Stimulated activated CD4-positive, alpha-beta T cell treated with anti-CD3 and anti-CD28 coated beads, Interleukin-15, amount 100 ng/mL, for 48 hours (primary cell): ENCODE measurements around the gene EIF3I.

Experiments used
- DNase-seq, 2 donors: peaks; one replicate each; pipeline ENCODE4 v3.0.0-alpha.2; 2020; ENCODE audit warnings: low read depth in 2 of 2

EIF3I gene

DNA sequence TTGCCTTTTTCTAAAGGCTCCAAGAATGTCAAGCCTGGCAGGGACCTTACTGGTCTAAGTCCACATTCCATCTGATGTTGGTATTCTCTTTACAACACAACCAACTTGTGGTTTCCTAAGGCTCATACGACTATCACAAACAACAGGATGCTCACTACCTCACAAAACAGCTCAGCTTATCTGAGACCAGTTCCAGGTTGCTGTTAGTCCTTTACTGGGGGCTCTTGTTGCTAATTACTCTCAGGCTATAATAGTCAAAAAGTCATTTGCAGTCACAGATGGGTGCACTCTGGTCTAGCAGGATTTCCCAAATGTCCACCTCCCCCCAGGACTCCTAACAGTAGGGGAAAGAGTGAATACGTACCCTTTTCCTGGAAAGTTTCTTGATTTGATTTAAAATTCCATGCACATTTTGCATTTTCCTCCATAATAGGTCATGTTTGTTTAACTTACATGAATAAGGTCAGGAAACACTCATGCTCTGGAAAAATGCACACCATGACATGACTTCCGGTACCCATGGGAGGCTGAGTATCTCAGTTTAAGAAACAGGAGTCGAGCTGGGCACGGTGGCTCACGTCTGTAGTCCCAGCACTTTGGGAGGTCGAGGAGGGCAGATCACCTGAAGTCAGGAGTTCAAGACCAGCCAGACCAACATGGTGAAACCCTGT, 44.8 kb downstream of the EIF3I start:
- no peak for DNase-seq

DNA sequence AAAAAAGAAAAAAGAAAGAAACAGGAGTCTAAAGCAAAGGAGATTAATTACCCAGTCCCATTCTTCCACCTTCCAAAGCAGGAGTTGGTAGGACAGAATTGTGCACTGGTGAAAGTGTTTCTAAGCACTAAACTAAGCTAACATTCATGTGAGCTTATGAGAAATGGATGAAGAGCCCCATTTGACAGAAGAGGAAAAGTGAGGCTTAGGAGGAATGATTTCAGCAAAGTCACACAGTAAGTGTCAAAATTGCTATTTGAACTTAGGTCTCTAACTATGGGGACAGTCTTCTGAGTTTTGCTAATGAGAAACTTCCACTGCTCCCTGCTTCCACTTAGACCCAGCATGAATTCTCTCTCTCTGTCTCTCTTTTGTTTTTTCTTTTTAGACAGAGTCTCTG, 47.5 kb downstream of the EIF3I start:
- DNase-seq: no peak

DNA sequence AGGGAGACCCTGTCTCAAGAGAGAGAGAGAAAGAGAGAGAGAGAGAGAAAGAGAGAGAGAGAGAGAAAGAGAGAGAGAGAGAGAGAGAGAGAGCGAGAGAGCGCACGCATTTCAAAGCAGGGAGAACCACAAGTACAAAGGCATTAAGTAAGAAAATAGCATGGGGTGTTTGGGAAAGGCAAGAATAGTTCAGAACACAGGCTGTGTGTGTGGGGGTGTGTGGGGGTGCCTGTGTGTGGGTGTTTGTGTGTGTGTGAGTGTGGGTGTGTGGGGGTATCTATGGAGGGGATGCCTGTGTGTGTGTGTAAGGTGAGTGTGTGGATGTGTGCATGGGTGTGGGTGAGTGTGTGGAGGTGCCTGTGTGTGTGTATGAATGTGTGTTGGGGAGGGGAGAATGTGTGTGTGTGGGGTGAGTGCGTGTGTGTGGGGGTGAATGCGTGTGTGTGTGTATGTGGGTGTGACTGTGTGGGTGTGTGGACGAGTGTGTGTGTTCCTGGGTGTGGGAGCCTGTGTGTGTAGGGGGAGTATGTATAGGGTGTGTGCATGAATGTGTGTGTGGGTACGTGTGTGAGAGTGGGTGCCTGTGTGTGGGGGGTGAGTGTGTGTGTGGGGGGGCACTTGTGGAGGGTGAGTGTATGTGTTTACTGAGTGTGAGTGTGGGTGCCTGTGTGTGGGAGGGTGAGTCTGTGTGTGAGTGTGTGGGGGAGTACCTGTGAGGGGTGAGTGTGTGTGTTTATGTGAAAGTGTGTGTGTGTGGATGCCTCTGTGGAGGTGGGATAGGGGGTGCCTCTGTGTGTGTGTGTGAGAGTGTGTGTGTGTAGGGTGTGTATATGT, 50.6 kb downstream of the EIF3I start:
- no peak for DNase-seq

GRCh38 chr1:32273391-32274208, 51.4 kb downstream of the EIF3I start:
- DNase-seq: peak; percentile 74 to 75

- no peak for DNase-seq
Observed at GRCh38 chr1:32274646-32275340, 52.6 kb downstream of the EIF3I start.

DNA sequence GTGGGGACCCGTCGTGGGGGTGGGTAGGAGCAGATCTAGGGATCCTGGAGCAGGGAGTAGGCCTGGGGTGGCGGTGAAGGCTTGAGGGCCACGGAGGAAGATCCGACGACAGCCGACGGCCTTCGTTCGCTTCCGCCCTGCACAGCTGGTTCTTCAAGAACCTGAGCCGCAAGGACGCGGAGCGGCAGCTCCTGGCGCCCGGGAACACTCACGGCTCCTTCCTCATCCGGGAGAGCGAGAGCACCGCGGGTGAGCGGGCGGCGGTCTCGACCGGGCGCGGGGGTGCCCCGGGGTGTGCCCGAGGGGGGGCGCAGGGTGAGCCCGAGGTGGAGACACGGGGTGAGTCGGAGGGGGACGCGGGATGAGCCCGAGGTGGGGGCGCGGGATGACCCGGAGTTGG, 53.2 kb downstream of the EIF3I start:
- no peak for DNase-seq

- no peak for DNase-seq
Observed at GRCh38 chr1:32276032-32276782, 54.0 kb downstream of the EIF3I start.
